Midbrain (tissue), 1 donor: ENCODE data around the gene CFAP410.
A peak's percentile ranks its signal among the peaks of the same experiment; 100 is the strongest.
"Not testable (repeated sequence)": the region's sequence is repeated elsewhere in the genome, so short reads cannot be mapped to it uniquely, and the experiment has no call there.

Experiments
- DNase-seq: peaks from one replicate; lab custom pipeline; 2025; lab: John Stamatoyannopoulos, UW

CFAP410 gene

GRCh38 chr21:44316277-44316900 lies 22.8 kb downstream of the CFAP410 start:
- no peak for DNase-seq

DNA sequence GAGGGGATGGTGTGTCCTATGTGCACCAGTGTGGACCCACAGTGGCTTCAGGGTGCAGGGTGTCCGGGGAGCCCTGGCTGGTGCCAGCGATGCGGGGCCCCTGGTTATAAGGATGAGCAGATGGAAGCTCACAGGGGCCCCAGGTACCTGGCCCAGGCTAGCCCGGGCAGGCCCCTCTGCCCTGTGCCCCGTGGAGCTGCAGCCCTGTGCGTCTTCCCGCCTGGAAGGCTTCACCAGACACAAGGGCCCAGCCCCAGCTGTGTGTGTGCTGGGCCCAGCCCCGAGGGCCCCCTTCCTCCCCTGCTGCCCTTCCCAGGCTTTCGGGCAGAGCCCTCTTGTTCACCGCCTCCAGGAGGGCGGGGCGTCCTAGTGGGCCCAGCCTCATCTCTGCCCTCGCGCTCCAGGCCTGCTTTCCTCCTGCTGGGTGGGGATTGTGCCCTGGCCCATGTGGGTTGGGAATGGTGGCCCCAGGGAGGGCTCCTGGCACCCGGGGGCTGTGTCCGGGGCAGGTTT lies 23.4 kb downstream of the CFAP410 start:
- DNase-seq = no peak

DNA sequence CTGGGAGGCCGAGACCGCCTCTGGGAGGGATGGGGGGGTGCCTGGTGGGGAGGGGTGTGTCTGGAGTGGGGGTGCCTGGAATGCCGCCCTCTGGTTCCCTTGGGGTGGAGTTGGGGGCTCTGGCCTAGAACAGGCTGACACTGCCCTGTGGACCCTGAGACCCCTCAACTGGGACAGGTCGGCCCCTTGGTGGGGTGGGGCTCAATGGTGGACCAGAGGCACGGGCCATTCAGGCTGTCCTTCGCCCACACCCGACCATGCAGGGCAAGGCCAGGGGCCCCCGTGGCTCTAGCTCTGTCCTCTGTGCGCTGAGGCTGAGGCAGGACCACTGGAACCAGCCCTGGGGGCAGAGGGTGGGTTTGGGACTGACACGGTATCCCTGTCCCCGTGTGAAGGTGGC lies 24.6 kb downstream of the CFAP410 start:
- DNase-seq = no peak

- no peak for DNase-seq
Measured at GRCh38 chr21:44314128-44314527, 25.1 kb downstream of the CFAP410 start.

- DNase-seq = no peak
Measured at GRCh38 chr21:44313451-44313850, 25.7 kb downstream of the CFAP410 start.

DNA sequence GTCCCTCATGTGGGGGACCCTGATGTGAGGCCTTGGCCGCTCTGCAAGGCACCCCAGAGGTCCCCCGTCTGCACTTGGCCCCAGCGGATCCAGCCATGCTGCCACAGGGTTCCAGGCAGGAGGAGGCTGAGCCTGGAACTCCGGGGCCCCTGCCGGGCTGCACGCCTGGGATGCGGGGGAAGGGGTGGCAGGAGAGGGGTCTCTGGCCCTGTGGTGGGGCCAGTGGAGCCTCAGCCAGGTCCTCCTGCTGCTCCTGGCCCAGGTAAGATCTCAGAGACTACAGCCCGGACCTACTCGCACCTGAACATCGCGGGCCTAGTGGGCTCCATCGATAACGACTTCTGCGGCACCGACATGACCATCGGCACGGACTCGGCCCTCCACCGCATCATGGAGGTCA lies 26.5 kb downstream of the CFAP410 start:
- DNase-seq = no peak

DNA sequence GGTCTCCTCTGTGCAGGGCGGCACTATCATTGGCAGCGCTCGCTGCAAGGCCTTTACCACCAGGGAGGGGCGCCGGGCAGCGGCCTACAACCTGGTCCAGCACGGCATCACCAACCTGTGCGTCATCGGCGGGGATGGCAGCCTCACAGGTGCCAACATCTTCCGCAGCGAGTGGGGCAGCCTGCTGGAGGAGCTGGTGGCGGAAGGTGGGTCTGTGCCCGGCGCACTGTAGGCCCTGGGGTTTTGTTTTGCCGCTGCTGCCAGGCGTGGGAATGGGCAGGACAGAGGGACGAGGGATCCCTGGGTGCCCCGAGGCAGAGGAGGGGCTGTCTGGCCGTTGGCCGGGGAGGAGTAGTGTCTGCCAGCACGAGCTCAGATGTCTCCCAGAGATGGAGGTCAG lies 27.1 kb downstream of the CFAP410 start:
- no peak for DNase-seq

- no peak for DNase-seq
Measured at GRCh38 chr21:44310628-44311507, 28.3 kb downstream of the CFAP410 start.

GRCh38 chr21:44306936-44307704 lies 32.1 kb downstream of the CFAP410 start:
- DNase-seq = no peak

GRCh38 chr21:44305691-44306090 lies 33.5 kb downstream of the CFAP410 start:
- peak; percentile 14 for DNase-seq

DNA sequence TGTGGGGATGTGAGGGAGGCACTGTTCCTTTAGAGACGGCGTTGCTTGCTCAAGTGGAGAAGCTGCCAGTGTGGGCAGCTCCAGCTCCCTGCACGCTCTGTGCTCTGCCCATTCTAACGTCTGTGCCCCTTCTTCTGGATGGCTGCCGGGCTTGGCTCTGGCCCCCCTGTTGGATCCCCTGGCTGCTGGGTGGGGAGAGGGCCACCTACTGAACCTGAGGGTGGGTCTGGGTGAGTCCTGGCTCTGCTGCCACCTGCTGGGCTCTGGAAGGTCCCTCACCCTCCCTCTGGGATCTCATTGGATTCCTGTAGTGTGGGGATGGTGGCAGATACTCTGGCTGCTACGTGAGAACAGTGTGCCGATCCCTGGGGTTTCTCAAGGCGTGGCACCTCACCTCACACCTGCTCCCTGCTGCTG lies 34.3 kb downstream of the CFAP410 start:
- peak; percentile 56 for DNase-seq

DNA sequence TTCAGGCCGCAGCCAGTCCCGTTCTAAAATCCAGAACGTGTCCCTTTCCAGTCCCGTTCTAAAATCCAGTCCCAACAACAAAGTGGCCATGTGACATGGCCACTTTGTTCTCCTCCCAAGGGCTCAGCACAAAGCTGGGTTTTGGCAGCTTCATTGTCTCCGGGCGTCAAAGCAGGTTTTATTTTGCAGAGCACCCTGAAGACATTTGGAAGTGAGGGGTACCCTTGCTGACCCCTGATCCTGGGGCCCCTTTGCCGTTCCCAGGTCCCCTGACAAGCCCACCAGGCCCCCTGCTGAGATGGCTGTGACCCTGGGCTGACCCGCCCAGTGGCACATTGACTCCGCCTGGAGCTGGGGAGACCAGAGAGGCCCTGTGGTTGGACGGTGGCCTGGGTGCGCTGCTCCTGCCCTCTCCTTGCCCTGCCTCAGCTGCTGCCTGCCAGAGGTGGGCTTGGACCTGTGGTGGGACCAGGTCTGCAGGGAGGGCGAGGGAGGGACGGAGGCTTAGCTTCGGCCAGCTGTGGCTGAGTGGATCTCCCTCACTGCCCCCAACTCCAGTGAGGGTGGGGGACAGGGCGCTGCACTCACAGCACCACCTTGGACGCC lies 35.1 kb downstream of the CFAP410 start:
- DNase-seq = peak; percentile 68

GRCh38 chr21:44303490-44303981 lies 35.7 kb downstream of the CFAP410 start:
- no peak for DNase-seq

GRCh38 chr21:44302573-44303401 lies 36.4 kb downstream of the CFAP410 start:
- not testable (repeated sequence) for DNase-seq

DNA sequence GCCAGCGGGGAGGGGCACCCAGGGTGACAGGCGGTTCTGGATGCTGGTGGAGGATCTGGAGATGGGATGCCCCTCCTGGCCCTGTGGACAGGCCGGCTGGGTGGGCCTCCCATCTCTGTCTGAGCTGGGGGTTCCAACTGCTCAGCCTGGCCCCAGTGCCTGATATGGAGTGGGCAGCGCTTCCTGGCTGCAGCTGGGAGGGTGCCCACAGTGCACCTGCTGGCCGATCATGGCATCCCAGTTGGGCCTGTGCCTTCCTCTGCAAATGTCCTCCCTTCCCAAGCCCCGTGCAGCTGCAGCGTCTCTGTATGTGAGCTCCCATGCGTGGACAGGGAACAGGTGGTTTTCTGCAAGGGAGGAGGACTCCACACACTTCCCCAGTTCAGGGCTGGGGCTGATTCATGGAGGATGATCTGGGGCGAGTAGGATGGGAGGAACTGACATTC lies 37.2 kb downstream of the CFAP410 start:
- DNase-seq = no peak

DNA sequence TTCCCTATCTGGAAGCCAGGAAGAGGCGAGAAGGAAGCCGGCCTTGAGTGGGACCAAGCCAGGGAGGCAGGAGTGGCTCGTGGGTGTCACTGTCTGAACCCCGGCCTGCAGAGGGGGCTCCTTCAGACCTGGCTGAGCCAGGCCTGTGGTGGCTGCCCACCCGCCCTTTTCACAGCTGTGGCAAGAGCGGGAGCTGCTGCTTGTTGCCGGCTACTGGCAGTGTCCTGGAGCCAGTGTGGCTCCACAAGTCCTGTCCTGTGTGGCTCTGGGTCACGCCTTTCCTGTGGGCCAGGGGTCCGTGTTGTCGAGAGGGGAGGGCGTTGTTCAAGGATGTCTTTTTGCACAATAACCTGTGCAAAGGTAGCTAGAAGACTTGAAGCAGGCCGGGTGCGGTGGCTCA lies 38.0 kb downstream of the CFAP410 start:
- DNase-seq = no peak

- peak; percentile 36 for DNase-seq
Measured at GRCh38 chr21:44300262-44300959, 38.8 kb downstream of the CFAP410 start.

GRCh38 chr21:44299458-44300261 lies 39.5 kb downstream of the CFAP410 start, which contains the start of gene PFKL:
TSS of gene PFKL (plus strand) at chr21:44300053. CDS start at chr21:44300106, 53 bp downstream.
- peak; percentile 62 for DNase-seq

DNA sequence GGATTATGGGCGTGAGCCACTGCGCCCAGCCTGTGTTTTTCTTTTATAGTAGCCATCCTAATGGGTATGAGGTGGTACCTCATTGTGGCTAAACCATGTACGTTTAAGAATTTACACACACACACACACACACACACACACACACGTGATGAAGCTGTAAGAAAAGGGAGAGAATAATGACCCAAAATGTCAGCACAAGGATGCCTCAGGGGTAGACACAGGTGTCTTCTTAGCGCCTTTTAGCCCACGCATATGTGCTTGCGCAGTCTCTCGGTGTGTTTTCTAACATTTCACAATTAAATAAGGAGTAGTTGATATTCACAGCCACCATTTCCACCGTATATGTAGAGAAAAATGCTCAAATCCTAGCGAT lies 40.1 kb downstream of the CFAP410 start:
- no peak for DNase-seq
